ENCODE results near the gene ITSN2.

ITSN2 gene

DNA sequence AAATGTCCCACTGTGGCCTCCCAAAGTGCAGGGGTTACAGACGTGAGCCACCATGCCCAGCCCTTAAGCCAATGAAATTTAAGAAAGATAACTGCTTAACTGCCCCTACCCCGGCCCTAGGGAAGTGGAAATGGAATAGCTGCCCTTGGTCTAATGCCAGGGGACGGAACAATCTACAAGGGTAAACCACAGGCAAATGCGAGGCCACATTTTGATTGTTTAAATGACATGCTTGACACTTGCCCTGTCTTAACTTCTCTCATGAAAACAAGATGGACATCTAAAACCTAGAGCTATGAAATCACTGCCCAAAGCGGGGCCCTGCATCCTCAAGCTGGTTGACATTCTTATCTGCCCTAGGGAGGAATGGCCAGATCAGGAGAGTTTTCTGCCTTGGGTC, 5.5 kb upstream of the ITSN2 start:
- TF ChIP-seq MAX (IDR thresholded peaks at IDR 0.05; ENCODE audit: low read depth, low read length) (no peak), MYC (IDR thresholded peaks at IDR 0.05; ENCODE audit: low read depth, low read length) (no peak), POLR2A (IDR thresholded peaks at IDR 0.05; ENCODE audit: extremely low read depth, insufficient read length) (no peak)
- TF ChIP-seq, protein P1, sequence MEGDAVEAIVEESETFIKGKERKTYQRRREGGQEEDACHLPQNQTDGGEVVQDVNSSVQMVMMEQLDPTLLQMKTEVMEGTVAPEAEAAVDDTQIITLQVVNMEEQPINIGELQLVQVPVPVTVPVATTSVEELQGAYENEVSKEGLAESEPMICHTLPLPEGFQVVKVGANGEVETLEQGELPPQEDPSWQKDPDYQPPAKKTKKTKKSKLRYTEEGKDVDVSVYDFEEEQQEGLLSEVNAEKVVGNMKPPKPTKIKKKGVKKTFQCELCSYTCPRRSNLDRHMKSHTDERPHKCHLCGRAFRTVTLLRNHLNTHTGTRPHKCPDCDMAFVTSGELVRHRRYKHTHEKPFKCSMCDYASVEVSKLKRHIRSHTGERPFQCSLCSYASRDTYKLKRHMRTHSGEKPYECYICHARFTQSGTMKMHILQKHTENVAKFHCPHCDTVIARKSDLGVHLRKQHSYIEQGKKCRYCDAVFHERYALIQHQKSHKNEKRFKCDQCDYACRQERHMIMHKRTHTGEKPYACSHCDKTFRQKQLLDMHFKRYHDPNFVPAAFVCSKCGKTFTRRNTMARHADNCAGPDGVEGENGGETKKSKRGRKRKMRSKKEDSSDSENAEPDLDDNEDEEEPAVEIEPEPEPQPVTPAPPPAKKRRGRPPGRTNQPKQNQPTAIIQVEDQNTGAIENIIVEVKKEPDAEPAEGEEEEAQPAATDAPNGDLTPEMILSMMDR (IDR thresholded peaks at IDR 0.05; ENCODE audit: low read depth, low read length): no peak
- no peak for DNase-seq (ENCODE audit: low read depth)
- no peak overlapping the region for H3K4me3 ChIP-seq (ENCODE audit: low read depth, low read length)

DNA sequence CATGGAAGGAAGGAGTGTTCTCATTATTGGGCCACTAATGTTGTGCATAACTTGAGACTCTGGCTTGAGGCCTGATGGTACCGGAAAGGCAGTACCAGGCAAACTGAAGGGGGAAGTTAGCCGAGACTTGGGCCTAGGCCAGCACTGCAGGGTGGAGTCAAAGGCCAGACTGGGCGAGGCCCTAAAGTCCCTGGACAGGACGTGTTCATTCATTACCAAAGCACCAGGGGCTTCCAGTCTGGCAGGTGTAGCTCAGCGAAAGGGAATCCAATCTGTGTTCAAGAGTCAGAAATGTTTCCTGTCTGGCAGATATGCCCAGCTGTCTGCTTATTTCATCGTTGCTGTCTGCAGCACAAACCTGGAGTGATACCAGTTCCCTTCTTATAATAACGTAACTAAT, 4.7 kb upstream of the ITSN2 start:
- TF ChIP-seq MAX (IDR thresholded peaks at IDR 0.05; ENCODE audit: low read depth, low read length): no peak
- TF ChIP-seq, protein P1 (IDR thresholded peaks at IDR 0.05; ENCODE audit: low read depth, low read length): no peak
- TF ChIP-seq POLR2A (IDR thresholded peaks at IDR 0.05; ENCODE audit: extremely low read depth, insufficient read length): no peak
- no peak for TF ChIP-seq MYC (IDR thresholded peaks at IDR 0.05; ENCODE audit: low read depth, low read length)
- DNase-seq (ENCODE audit: low read depth): no peak

DNA sequence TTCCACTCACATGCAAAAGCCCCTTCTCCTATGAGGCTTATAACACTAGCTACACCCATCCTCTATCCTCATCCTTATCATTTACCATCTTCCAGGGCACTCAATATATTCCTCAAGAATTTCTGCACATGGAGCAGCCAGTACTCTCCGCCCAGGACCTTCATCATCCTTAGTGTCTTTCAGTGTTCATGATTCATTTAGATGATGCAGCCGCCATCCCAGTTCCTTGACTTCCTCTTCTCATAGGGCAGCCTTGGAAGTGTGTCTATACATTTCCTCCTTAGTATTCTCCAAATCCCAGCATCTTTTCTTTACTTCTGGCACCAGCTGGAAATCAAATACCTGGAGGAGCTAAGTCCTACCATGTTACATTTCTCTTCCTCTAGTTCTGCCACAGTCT, 3.0 kb upstream of the ITSN2 start:
- H3K4me3 ChIP-seq (ENCODE audit: low read depth, low read length): no peak overlapping the region
- no peak for TF ChIP-seq POLR2A (IDR thresholded peaks at IDR 0.05; ENCODE audit: extremely low read depth, insufficient read length)
- TF ChIP-seq MYC (IDR thresholded peaks at IDR 0.05; ENCODE audit: low read depth, low read length): no peak
- no peak for TF ChIP-seq MAX (IDR thresholded peaks at IDR 0.05; ENCODE audit: low read depth, low read length)
- TF ChIP-seq, protein P1 (IDR thresholded peaks at IDR 0.05; ENCODE audit: low read depth, low read length): no peak
- no peak for DNase-seq (ENCODE audit: low read depth)

More for the DNA sequence above, 4.7 kb upstream of the ITSN2 start:
- H3K4me3 ChIP-seq (ENCODE audit: low read depth, low read length): no peak overlapping the region

GRCh38 chr2:24362253-24362652, 1.9 kb upstream of the ITSN2 start:
- DNase-seq (ENCODE audit: low read depth): no peak
- TF ChIP-seq MYC (IDR thresholded peaks at IDR 0.05; ENCODE audit: low read depth, low read length) (no peak), MAX (IDR thresholded peaks at IDR 0.05; ENCODE audit: low read depth, low read length) (no peak), POLR2A (IDR thresholded peaks at IDR 0.05; ENCODE audit: extremely low read depth, insufficient read length) (no peak)
- TF ChIP-seq, protein P1 (IDR thresholded peaks at IDR 0.05; ENCODE audit: low read depth, low read length): no peak
- H3K4me3 ChIP-seq (ENCODE audit: low read depth, low read length): no peak overlapping the region

DNA sequence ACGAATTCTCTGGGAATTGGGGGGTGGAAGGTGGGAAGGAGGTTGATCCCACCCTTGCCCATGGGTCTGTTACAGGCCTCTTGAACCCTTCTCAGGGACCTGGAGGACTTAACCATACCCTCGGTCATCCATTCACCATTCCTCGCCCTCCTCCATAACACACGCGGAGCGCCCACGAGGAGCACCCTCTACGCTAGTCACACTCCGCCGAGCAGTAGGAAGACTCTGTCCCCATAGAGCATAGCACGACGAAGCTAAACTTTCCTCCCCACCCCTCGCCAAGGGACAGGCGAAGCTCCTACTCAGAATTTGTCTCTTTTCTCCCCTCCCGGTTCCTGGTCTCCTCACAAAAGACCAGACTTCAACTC, 611 bp upstream of the ITSN2 start:
- DNase-seq (ENCODE audit: low read depth): no peak
- TF ChIP-seq MAX (IDR thresholded peaks at IDR 0.05; ENCODE audit: low read depth, low read length): no peak
- TF ChIP-seq POLR2A (IDR thresholded peaks at IDR 0.05; ENCODE audit: extremely low read depth, insufficient read length): no peak
- no peak for TF ChIP-seq MYC (IDR thresholded peaks at IDR 0.05; ENCODE audit: low read depth, low read length)
- TF ChIP-seq, protein P1 (IDR thresholded peaks at IDR 0.05; ENCODE audit: low read depth, low read length): no peak
- peak overlapping the region; percentile 66 for H3K4me3 ChIP-seq (ENCODE audit: low read depth, low read length)

Measured in NB4 (cell line).